Measurements from ENCODE around the gene HCN2.
A peak's percentile ranks its signal among the peaks of the same experiment; 100 is the strongest.
"Not testable (repeated sequence)": the region's sequence is repeated elsewhere in the genome, so short reads cannot be mapped to it uniquely, and the experiment has no call there.

The HCN2 gene

GRCh38 chr19:622666-623065, 33.0 kb downstream of the HCN2 start:
- no peak for DNase-seq

DNA sequence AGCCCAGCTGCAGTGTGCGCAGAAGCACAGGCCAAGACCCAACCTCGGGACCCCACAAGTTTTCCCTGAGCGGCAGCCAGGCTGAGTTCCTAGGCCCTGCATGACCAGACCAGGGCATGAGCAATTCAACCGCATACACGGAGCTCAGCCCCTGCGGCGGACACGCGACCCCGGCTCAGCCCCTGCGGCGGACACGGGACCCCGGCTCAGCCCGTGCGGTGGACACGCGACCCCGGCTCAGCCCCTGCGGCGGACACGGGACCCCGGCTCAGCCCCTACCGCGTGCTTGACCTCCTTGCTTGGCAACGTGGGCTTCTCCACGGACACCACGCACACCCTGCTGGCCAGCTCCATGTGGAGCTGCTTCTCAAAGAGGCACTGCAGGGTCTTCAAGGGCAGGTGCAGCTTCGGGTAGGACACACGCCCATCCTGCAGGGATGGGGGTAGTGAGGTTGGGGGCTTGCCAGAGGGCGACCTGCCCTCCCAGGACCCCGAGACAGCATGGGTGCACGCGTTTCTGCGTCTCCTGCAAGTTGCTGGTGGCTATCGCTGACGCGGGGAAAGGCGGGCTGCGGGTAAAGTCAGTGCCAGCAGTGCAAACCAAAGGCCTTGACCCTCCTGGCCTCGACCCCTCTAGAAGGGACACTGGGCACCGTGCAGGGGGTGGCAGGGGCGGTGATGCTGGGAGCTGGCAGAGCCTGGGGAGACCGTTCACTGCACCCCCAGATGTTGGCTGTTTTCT, 33.7 kb downstream of the HCN2 start:
- DNase-seq = no peak

DNA sequence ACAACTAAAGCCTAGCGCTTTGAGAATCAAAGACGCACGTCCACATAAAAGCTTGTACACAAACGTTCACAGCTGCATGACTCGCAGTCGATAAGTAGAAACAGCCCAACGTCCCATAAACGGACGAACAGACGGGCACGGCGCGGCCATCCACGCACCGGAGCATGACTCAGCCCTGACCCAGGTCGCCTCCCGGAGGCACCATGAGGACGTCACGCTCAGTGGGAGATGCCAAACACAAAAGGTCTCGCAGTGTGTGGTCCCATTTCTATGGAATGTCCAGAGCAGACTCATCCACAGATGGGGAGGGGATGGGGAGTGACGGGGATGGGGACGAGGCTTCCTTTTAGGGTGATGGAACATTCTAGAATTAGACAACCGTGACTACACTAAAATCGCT, 34.3 kb downstream of the HCN2 start:
- no peak for DNase-seq

- DNase-seq = no peak
Observed at GRCh38 chr19:624433-625109, 34.9 kb downstream of the HCN2 start.

GRCh38 chr19:625257-625656, 35.6 kb downstream of the HCN2 start:
- no peak for DNase-seq

DNA sequence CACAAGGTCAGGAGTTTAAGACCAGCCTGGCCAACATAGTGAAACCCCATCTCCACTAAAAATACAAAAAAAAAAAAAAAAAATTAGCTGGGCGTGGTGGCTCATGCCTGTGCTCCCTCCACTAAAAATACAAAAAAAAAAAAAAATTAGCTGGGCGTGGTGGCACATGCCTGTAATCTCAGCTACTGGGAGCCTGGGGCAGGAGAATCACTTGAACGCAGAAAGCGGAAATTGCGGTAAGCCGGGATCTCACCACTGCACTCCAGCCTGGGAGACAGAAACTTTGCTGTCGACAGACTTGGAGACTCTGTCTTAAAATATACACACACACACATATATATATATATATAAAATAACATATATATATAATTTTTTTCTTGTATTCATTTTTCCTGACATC, 36.9 kb downstream of the HCN2 start:
- not testable (repeated sequence) for DNase-seq

DNA sequence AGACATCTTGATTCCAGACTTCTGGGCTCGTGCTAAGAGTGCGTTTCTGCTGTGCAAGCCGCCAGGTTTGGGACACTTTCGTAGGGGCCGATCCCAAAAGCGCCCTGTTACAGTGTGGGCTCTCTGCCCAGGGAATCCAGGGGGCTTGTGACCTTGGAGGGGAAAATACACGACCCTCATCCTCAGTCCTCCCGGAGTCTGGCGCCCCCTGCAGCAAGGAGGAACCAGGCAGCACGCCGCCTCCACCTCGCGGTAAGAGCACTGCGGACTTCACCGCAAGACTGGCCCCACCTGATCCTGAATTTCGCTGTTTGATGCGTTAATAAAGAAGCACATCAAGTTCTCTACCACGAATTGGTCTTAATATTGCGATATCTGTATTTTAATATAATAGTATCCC, 38.5 kb downstream of the HCN2 start:
- no peak for DNase-seq

GRCh38 chr19:629515-629914, 39.8 kb downstream of the HCN2 start:
- not testable (repeated sequence) for DNase-seq

GRCh38 chr19:629961-630714, 40.5 kb downstream of the HCN2 start:
- DNase-seq = no peak

GRCh38 chr19:632579-633067, 42.9 kb downstream of the HCN2 start:
- DNase-seq = peak; percentile 54

DNA sequence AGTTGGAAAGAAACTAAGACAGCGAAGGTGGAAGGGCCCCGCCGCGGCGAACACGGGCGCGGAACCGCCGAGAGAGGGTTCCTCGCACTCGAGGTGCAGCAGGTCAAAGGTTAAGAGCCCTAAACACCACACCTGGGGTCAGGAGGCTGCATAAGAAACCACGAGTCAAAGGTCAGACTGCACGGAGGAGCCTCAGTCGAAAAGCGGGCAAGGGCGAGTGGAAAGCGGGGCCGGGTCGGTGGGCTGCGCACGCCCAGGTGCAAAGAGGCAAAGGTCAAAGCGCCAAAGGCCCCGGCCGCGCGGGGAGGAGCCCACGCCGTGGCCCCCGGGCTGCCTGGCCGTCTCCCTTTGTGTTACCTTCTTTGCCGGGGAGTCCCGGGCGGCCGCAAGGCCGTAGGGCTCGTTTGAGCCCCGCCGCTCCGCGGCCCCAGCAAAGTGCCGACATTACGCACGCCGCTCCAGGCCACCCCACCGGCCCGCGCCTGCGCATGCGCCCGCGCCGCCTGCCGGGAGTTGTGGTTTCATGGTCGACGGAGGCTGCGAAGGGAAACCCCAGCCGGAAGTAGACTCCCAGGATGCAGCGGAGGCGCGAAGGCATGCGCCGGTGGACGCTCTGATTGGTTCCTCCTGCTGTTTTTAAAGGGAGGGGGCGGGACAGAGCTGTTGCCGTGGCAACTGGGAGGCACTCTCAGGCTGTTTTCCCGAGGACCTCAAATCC, 43.5 kb downstream of the HCN2 start, which contains the start of gene POLRMT:
Gene POLRMT, minus strand, starts transcription at position 470 of the 718 bp plus-strand sequence. Its CDS starts 25 bp downstream, at position 445.
- DNase-seq = peak; percentile 98

DNA sequence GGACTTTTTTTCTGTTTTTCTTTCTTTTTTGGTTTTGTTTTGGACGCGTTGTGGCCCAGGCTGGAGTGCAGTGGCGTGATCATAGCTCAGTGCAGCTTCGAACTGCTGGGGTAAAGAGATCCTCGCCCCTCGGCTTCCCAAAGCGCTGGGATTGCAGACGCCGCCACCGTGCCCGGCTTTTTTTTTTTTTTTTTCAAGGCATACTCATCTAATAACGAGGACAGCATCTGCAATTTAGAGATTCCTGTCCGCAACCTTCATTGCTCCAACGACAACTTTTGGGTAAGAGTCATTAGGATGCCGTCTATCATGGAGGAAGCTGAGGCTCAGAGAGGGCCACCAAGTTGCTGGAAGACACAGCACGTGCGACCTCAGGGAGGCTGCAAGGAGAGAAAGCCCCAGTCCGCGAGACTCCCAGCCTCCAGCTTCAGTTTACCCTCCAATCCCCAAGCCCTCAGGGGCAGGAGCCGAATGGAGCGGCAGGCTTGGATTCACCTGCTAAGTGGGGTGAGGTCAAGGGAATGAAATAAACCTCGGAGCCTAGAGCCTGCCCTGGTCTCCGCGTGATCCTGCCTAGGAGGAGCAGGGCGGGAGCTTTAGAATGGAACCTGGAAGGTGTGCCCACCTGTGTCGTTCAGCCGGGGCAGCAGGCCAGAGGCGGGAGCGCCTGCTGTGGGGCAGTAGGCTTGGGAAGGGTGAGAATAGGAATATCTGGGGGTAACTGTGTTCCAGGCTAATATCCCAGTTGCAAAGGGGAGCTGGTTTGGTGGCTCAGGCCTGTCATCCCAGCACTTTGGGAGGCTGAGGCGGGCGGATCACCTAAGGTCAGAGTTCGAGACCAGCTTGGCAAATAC, 44.3 kb downstream of the HCN2 start:
- no peak for DNase-seq

DNA sequence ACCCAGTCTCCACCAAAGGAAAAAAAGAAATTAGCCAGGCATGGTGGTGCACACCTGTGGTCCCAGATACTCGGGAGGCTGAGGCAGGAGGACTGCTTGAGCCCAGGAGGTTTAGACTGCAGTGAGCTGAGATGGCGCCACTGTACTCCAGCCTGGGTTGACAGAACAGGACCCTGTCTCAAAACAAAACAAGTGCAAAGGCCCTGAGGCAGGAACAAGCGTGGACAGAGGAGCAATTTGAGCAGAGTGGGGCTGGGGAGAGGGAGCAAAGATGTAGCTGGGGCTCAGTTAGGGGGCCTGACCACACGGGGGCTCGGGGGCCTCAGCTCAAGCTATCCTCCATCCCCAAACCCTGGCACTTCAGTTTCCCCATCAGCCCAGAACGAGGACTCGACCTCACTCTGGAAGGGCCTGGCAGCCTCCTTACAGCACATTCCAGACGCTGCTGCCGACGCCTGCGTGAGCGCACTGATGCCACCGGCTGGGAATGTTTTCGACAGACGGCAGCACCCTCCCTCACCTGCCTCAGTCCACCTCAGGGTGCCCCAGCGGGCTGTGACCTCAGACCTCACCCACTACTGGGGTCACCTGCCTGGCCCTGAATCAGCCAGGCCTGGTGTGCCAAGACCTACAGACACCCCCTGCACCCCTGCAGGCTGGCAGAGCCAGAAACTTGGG, 45.4 kb downstream of the HCN2 start:
- DNase-seq = no peak

DNA sequence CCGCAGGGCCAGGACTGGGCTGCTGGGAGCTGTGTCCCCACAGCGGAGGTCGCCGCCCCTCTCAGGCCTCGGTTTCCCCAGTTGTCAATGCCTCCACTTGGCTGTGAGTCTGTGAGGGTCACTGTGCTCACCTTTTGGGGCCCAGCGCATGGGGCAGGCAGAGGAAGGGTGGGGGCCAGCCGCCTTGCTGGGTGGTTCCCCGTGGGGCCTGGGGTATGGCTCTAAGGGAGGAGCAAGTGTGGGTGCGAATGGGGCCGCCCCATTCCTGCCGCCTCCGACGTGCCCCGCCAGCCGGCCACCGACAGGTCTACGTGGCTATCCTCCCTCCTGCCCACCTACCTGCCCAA, 49.2 kb downstream of the HCN2 start:
- DNase-seq = no peak

GRCh38 chr19:639253-640160, 49.8 kb downstream of the HCN2 start, which contains the start of gene FGF22:
Gene FGF22, plus strand, starts transcription at chr19:639879. Its CDS starts 47 bp downstream, at chr19:639926.
- peak; percentile 95 for DNase-seq

- DNase-seq = no peak
Observed at GRCh38 chr19:640161-640558, 50.5 kb downstream of the HCN2 start.

GRCh38 chr19:640606-641189, 51.0 kb downstream of the HCN2 start:
- DNase-seq = no peak

GRCh38 chr19:641702-642101, 52.0 kb downstream of the HCN2 start:
- DNase-seq = no peak

Measured in stimulated activated CD4-positive, alpha-beta T cell treated with anti-CD3 and anti-CD28 coated beads, Interleukin-4, amount 100 ng/mL, for 24 hours (primary cell).